ENCODE results near the gene TOMM70. TPM values are rescaled to one million over a fixed set of nuclear protein-coding genes. Genes with fewer than 3 reads are reported as not detected.
A peak's percentile ranks its signal among the peaks of the same experiment; 100 is the strongest.

TOMM70 gene
- total and polyA plus RNA-seq, 4 experiments from 2014 or later: 16.2 to 37.5 (median 28.3) TPM

GRCh38 chr3:100389025-100389424 lies 11.9 kb downstream of the TOMM70 start:
- CTCF ChIA-PET (ENCODE audit: partially characterized antibody): no interaction called here
- no peak for DNase-seq
- POLR2A ChIA-PET (ENCODE audit: partially characterized antibody): no interaction called here
- Mint-ChIP-seq H3K4me1 (peaks cover 16 to 33% (median 24%) of the 10 kb centered on the region in 4 donors), H3K36me3 (peaks cover 27 to 38% of the 10 kb centered on the region in 2 donors), H3K9me3 (peaks cover 0 to 14% (median 0%) of the 10 kb centered on the region in 8 donors), H3K27me3 (no peaks in the 10 kb centered on the region), H3K4me3 (no peak overlapping the region), H3K27ac (no peak overlapping the region)
- Histone ChIP-seq H3K9me3 (ENCODE audit: control insufficient read depth in 1 of 2, low read length in 2 of 2) (no peaks in the 10 kb centered on the region), H3K36me3 (ENCODE audit: insufficient read depth, low read length) (peaks cover 6% of the 10 kb centered on the region), H3K4me1 (ENCODE audit: insufficient read depth, low read length) (no peaks in the 10 kb centered on the region), H3K4me3 (ENCODE audit: low read length in 2 of 2) (no peak overlapping the region), H3K27ac (ENCODE audit: low read depth, low read length) (no peak overlapping the region), H3K27me3 (ENCODE audit: insufficient read depth, low read length) (no peaks in the 10 kb centered on the region)
- intact Hi-C loops (cut with micrococcal nuclease): no loop called here

GRCh38 chr3:100386437-100387074 lies 14.3 kb downstream of the TOMM70 start:
- H3K4me1 Mint-ChIP-seq: peaks cover 6 to 15% (median 11%) of the 10 kb centered on the region in 4 donors
- H3K27me3 Mint-ChIP-seq: no peaks in the 10 kb centered on the region
- H3K27ac Mint-ChIP-seq: peak overlapping the region in 1 of 7 donors; percentile 0
- no peaks in the 10 kb centered on the region for H3K27me3 ChIP-seq (ENCODE audit: insufficient read depth, low read length)
- no peak overlapping the region for H3K4me3 ChIP-seq (ENCODE audit: low read length in 2 of 2)
- intact Hi-C loops (cut with micrococcal nuclease): no loop called here
- H3K9me3 Mint-ChIP-seq: peaks cover 0 to 14% (median 0%) of the 10 kb centered on the region in 8 donors
- no peaks in the 10 kb centered on the region for H3K4me1 ChIP-seq (ENCODE audit: insufficient read depth, low read length)
- H3K27ac ChIP-seq (ENCODE audit: low read depth, low read length): no peak overlapping the region
- no peak for DNase-seq
- H3K9me3 ChIP-seq (ENCODE audit: control insufficient read depth in 1 of 2, low read length in 2 of 2): no peaks in the 10 kb centered on the region
- H3K36me3 Mint-ChIP-seq: peaks cover 33 to 46% of the 10 kb centered on the region in 2 donors
- ChIA-PET CTCF (ENCODE audit: partially characterized antibody) (interaction anchor here (1.1 to 1.4 kb wide), 4 partner anchors 11 to 18 kb away, joined by 3 to 6 read pairs (median 4); partner anchors contain the start of genes LNP1 and TOMM70), POLR2A (ENCODE audit: partially characterized antibody) (no interaction called here)
- no peak overlapping the region for H3K4me3 Mint-ChIP-seq
- peaks cover 6% of the 10 kb centered on the region for H3K36me3 ChIP-seq (ENCODE audit: insufficient read depth, low read length)

- DNase-seq: no peak
- H3K27me3 Mint-ChIP-seq: no peaks in the 10 kb centered on the region
- Histone ChIP-seq H3K27ac (ENCODE audit: low read depth, low read length) (no peak overlapping the region), H3K4me3 (ENCODE audit: low read length in 2 of 2) (no peak overlapping the region), H3K36me3 (ENCODE audit: insufficient read depth, low read length) (peaks cover 19% of the 10 kb centered on the region), H3K4me1 (ENCODE audit: insufficient read depth, low read length) (no peaks in the 10 kb centered on the region), H3K27me3 (ENCODE audit: insufficient read depth, low read length) (no peaks in the 10 kb centered on the region), H3K9me3 (ENCODE audit: control insufficient read depth in 1 of 2, low read length in 2 of 2) (no peaks in the 10 kb centered on the region)
- H3K4me3 Mint-ChIP-seq: no peak overlapping the region
- CTCF ChIA-PET (ENCODE audit: partially characterized antibody): no interaction called here
- POLR2A ChIA-PET (ENCODE audit: partially characterized antibody): interaction anchor here (0.5 to 1.0 kb wide), 2 partner anchors 16 to 607 kb away, joined by 3 read pairs; partner anchors contain the start of gene TOMM70
- H3K4me1 Mint-ChIP-seq: peaks cover 6 to 15% (median 11%) of the 10 kb centered on the region in 4 donors
- H3K36me3 Mint-ChIP-seq: peaks cover 43 to 59% of the 10 kb centered on the region in 2 donors
- H3K9me3 Mint-ChIP-seq: peaks cover 0 to 14% (median 0%) of the 10 kb centered on the region in 8 donors
- H3K27ac Mint-ChIP-seq: peak overlapping the region in 2 of 7 donors; percentile 7 to 42
- intact Hi-C loops (cut with micrococcal nuclease): no loop called here
Observed at GRCh38 chr3:100384733-100385525, 16.0 kb downstream of the TOMM70 start.

GRCh38 chr3:100376301-100376700 lies 24.6 kb downstream of the TOMM70 start:
- H3K4me3 ChIP-seq (ENCODE audit: low read length in 2 of 2): no peak overlapping the region
- ChIA-PET CTCF (ENCODE audit: partially characterized antibody) (interaction anchor here (1.5 kb wide), 1 partner anchor 10 kb away, joined by 3 read pairs; no protein-coding TSS in a partner anchor), POLR2A (ENCODE audit: partially characterized antibody) (no interaction called here)
- intact Hi-C loops (cut with micrococcal nuclease): no loop called here
- no peak overlapping the region for H3K4me3 Mint-ChIP-seq
- no peaks in the 10 kb centered on the region for H3K27me3 ChIP-seq (ENCODE audit: insufficient read depth, low read length)
- H3K27ac Mint-ChIP-seq: peak overlapping the region in 3 of 7 donors; percentile 22 to 45 (median 23)
- peaks cover 31% of the 10 kb centered on the region for H3K36me3 ChIP-seq (ENCODE audit: insufficient read depth, low read length)
- H3K27me3 Mint-ChIP-seq: no peaks in the 10 kb centered on the region
- no peak for DNase-seq
- H3K27ac ChIP-seq (ENCODE audit: low read depth, low read length): no peak overlapping the region
- H3K4me1 Mint-ChIP-seq: peaks cover 0 to 2% (median 0%) of the 10 kb centered on the region in 4 donors
- no peaks in the 10 kb centered on the region for H3K4me1 ChIP-seq (ENCODE audit: insufficient read depth, low read length)
- H3K9me3 Mint-ChIP-seq: no peaks in the 10 kb centered on the region
- peaks cover 34 to 71% of the 10 kb centered on the region in 2 donors for H3K36me3 Mint-ChIP-seq
- H3K9me3 ChIP-seq (ENCODE audit: control insufficient read depth in 1 of 2, low read length in 2 of 2): no peaks in the 10 kb centered on the region

DNA sequence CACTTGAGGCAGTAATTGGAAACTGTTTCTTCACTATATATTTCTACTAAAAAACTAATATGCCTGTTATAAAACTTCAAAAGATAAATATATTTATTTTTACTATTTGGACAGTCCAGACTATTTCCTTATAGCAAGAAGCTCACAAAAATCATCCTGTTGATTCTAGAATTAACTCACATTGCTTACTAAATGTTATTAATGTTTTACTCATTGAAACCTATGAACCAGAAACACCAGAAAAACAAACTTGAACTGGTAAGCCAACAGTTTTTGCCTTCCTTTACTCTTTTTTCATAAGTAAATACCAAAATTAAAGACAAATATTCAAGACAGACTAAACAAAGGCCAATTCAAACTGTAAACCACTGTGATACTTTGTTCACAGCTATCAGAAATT lies 26.4 kb downstream of the TOMM70 start:
- Mint-ChIP-seq H3K36me3 (peaks cover 28 to 68% of the 10 kb centered on the region in 2 donors), H3K4me3 (no peak overlapping the region), H3K4me1 (peaks cover 0 to 2% (median 0%) of the 10 kb centered on the region in 4 donors), H3K9me3 (no peaks in the 10 kb centered on the region), H3K27ac (no peak overlapping the region), H3K27me3 (no peaks in the 10 kb centered on the region)
- peaks cover 27% of the 10 kb centered on the region for H3K36me3 ChIP-seq (ENCODE audit: insufficient read depth, low read length)
- ChIA-PET CTCF (ENCODE audit: partially characterized antibody) (interaction anchor here (1.3 kb wide), 1 partner anchor 10 kb away, joined by 4 read pairs; no protein-coding TSS in a partner anchor), POLR2A (ENCODE audit: partially characterized antibody) (no interaction called here)
- H3K4me1 ChIP-seq (ENCODE audit: insufficient read depth, low read length): no peaks in the 10 kb centered on the region
- no peaks in the 10 kb centered on the region for H3K27me3 ChIP-seq (ENCODE audit: insufficient read depth, low read length)
- no peaks in the 10 kb centered on the region for H3K9me3 ChIP-seq (ENCODE audit: control insufficient read depth in 1 of 2, low read length in 2 of 2)
- intact Hi-C loops (cut with micrococcal nuclease): no loop called here
- H3K27ac ChIP-seq (ENCODE audit: low read depth, low read length): no peak overlapping the region
- DNase-seq: no peak
- H3K4me3 ChIP-seq (ENCODE audit: low read length in 2 of 2): no peak overlapping the region

GRCh38 chr3:100370756-100371155 lies 30.1 kb downstream of the TOMM70 start:
- peaks cover 32 to 77% of the 10 kb centered on the region in 2 donors for H3K36me3 Mint-ChIP-seq
- H3K4me3 Mint-ChIP-seq: no peak overlapping the region
- peaks cover 0 to 2% (median 0%) of the 10 kb centered on the region in 4 donors for H3K4me1 Mint-ChIP-seq
- H3K9me3 Mint-ChIP-seq: no peaks in the 10 kb centered on the region
- no peak overlapping the region for H3K27ac Mint-ChIP-seq
- no peaks in the 10 kb centered on the region for H3K27me3 ChIP-seq (ENCODE audit: insufficient read depth, low read length)
- H3K9me3 ChIP-seq (ENCODE audit: control insufficient read depth in 1 of 2, low read length in 2 of 2): no peaks in the 10 kb centered on the region
- H3K4me3 ChIP-seq (ENCODE audit: low read length in 2 of 2): no peak overlapping the region
- intact Hi-C loops (cut with micrococcal nuclease): loop anchor here (1.0 kb wide), 1 partner anchor 31 kb away; the partner anchor contains the start of genes LNP1 and TOMM70
- no peak overlapping the region for H3K27ac ChIP-seq (ENCODE audit: low read depth, low read length)
- DNase-seq: no peak
- CTCF ChIA-PET (ENCODE audit: partially characterized antibody): interaction anchor here (1.2 kb wide), 1 partner anchor 15 kb away, joined by 3 read pairs; no protein-coding TSS in a partner anchor
- no peaks in the 10 kb centered on the region for H3K27me3 Mint-ChIP-seq
- H3K36me3 ChIP-seq (ENCODE audit: insufficient read depth, low read length): peaks cover 15% of the 10 kb centered on the region
- POLR2A ChIA-PET (ENCODE audit: partially characterized antibody): no interaction called here
- H3K4me1 ChIP-seq (ENCODE audit: insufficient read depth, low read length): no peaks in the 10 kb centered on the region

GRCh38 chr3:100368441-100368840 lies 32.4 kb downstream of the TOMM70 start:
- no peak overlapping the region for H3K4me3 Mint-ChIP-seq
- Histone ChIP-seq H3K27me3 (ENCODE audit: insufficient read depth, low read length) (no peaks in the 10 kb centered on the region), H3K4me3 (ENCODE audit: low read length in 2 of 2) (no peak overlapping the region), H3K9me3 (ENCODE audit: control insufficient read depth in 1 of 2, low read length in 2 of 2) (no peaks in the 10 kb centered on the region), H3K27ac (ENCODE audit: low read depth, low read length) (no peak overlapping the region), H3K4me1 (ENCODE audit: insufficient read depth, low read length) (no peaks in the 10 kb centered on the region), H3K36me3 (ENCODE audit: insufficient read depth, low read length) (peaks cover 23% of the 10 kb centered on the region)
- CTCF ChIA-PET (ENCODE audit: partially characterized antibody): no interaction called here
- H3K27ac Mint-ChIP-seq: no peak overlapping the region
- intact Hi-C loops (cut with micrococcal nuclease): no loop called here
- no peaks in the 10 kb centered on the region for H3K4me1 Mint-ChIP-seq
- POLR2A ChIA-PET (ENCODE audit: partially characterized antibody): no interaction called here
- H3K9me3 Mint-ChIP-seq: no peaks in the 10 kb centered on the region
- H3K36me3 Mint-ChIP-seq: peaks cover 47 to 77% of the 10 kb centered on the region in 2 donors
- no peak for DNase-seq
- no peaks in the 10 kb centered on the region for H3K27me3 Mint-ChIP-seq

Measured in CD4-positive, alpha-beta memory T cell (primary cell).